Measurements from ENCODE around the gene ARID1B.

DNA sequence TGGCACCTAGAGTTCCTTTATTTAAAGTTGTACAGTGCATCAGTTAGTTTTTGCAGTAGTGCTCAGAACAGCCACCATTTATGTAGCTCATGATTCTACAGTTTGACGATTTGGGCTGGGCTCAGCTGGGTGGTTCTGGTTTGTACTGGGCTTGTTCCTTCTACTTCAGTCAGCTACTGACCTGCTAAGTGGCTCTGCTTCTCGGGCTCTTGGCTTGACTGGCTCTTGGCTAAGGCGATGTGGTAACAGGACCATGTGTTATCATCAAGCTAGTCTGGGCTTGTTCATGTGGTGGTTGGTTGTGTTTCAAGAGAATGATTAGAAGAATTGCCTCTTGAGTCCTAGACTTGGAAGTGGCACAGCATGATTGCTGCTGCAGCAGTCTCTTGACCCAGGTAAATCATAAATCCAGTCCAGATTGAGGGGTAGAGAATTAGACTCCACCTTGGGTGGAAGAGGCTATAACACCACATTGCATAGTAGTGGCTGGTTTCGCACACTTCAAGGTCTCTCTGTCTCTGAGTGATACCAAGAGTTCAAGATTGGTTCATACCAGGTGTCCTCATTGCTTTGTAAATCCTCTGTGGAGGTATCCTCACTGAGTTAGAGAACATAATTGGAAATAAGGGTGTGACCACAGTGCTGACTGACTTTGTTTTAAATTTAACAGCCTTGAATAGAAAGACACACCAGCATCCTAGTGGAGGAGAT, 253.0 kb downstream of the ARID1B start:
- TF ChIP-seq, protein P1, sequence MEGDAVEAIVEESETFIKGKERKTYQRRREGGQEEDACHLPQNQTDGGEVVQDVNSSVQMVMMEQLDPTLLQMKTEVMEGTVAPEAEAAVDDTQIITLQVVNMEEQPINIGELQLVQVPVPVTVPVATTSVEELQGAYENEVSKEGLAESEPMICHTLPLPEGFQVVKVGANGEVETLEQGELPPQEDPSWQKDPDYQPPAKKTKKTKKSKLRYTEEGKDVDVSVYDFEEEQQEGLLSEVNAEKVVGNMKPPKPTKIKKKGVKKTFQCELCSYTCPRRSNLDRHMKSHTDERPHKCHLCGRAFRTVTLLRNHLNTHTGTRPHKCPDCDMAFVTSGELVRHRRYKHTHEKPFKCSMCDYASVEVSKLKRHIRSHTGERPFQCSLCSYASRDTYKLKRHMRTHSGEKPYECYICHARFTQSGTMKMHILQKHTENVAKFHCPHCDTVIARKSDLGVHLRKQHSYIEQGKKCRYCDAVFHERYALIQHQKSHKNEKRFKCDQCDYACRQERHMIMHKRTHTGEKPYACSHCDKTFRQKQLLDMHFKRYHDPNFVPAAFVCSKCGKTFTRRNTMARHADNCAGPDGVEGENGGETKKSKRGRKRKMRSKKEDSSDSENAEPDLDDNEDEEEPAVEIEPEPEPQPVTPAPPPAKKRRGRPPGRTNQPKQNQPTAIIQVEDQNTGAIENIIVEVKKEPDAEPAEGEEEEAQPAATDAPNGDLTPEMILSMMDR (conservative IDR thresholded peaks at IDR 0.05) = no peak
- TF ChIP-seq ZFX (IDR thresholded peaks at IDR 0.05) = no peak
